Measurements from ENCODE around the gene GALNT18. TPM values are rescaled to one million over a fixed set of nuclear protein-coding genes. Genes with fewer than 3 reads are reported as not detected.

Gene GALNT18
- total and polyA plus RNA-seq, 4 donors, result 2.1 to 11.0 (median 3.8) TPM

DNA sequence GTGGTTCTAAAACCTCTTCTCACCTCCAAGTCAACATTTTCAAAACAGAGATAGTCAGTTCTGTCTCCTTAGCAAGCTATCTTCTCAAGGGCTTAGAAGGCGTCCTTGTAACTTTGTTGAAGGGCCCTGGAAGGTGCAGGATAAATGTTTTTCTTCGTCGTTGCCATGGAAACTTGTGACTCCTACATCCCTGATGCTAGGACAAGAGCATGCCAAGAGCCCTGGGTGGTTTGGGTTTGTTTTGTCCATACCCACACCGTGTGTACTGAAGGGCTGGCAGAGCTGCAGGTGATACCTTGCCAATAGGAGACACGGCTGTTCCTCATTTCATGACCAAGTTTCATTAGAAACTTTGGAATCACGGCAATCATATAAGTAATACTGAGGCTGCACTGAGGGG is 81.6 kb downstream of the GALNT18 start:
- no peak overlapping the region for H3K9ac ChIP-seq (ENCODE audit: low read depth in 1 of 2, low read length in 2 of 2)
- H3K9me3 ChIP-seq (ENCODE audit: control insufficient read depth in 4 of 4, low read length in 3 of 4), result no peaks in the 10 kb centered on the region
- DNase-seq (ENCODE audit: low spot score), result no peak
- H3K4me1 ChIP-seq (ENCODE audit: control insufficient read depth in 4 of 4, insufficient read depth in 4 of 4, low read length in 3 of 4), result peaks cover 0 to 5% (median 0%) of the 10 kb centered on the region in 4 donors
- H3K27ac ChIP-seq (ENCODE audit: low read depth in 1 of 2, low read length in 2 of 2), result no peak overlapping the region
- no peaks in the 10 kb centered on the region for H3K27me3 ChIP-seq (ENCODE audit: control insufficient read depth in 4 of 4, insufficient read depth in 4 of 4, low read length in 3 of 4)
- H3K4me3 ChIP-seq (ENCODE audit: low read depth in 1 of 3, low read length in 3 of 3), result no peak overlapping the region
- TF ChIP-seq JUND (IDR thresholded peaks at IDR 0.05) (no peak), HNF4G (IDR thresholded peaks at IDR 0.05) (no peak), GABPA (IDR thresholded peaks at IDR 0.05 in 1 of 2, conservative IDR thresholded peaks at IDR 0.05 in 1 of 2) (no peak), FOXA2 (IDR thresholded peaks at IDR 0.05) (no peak), RAD21 (IDR thresholded peaks at IDR 0.05) (no peak), FOXA1 (IDR thresholded peaks at IDR 0.05) (no peak), HNF4A (conservative IDR thresholded peaks at IDR 0.05) (no peak)
- TF ChIP-seq, protein P1, sequence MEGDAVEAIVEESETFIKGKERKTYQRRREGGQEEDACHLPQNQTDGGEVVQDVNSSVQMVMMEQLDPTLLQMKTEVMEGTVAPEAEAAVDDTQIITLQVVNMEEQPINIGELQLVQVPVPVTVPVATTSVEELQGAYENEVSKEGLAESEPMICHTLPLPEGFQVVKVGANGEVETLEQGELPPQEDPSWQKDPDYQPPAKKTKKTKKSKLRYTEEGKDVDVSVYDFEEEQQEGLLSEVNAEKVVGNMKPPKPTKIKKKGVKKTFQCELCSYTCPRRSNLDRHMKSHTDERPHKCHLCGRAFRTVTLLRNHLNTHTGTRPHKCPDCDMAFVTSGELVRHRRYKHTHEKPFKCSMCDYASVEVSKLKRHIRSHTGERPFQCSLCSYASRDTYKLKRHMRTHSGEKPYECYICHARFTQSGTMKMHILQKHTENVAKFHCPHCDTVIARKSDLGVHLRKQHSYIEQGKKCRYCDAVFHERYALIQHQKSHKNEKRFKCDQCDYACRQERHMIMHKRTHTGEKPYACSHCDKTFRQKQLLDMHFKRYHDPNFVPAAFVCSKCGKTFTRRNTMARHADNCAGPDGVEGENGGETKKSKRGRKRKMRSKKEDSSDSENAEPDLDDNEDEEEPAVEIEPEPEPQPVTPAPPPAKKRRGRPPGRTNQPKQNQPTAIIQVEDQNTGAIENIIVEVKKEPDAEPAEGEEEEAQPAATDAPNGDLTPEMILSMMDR (IDR thresholded peaks at IDR 0.05; ENCODE audit: low read depth, low read length, missing input control), result no peak
- TF ChIP-seq, protein P2, sequence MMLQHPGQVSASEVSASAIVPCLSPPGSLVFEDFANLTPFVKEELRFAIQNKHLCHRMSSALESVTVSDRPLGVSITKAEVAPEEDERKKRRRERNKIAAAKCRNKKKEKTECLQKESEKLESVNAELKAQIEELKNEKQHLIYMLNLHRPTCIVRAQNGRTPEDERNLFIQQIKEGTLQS (IDR thresholded peaks at IDR 0.05), result no peak
- TF ChIP-seq, protein P3, sequence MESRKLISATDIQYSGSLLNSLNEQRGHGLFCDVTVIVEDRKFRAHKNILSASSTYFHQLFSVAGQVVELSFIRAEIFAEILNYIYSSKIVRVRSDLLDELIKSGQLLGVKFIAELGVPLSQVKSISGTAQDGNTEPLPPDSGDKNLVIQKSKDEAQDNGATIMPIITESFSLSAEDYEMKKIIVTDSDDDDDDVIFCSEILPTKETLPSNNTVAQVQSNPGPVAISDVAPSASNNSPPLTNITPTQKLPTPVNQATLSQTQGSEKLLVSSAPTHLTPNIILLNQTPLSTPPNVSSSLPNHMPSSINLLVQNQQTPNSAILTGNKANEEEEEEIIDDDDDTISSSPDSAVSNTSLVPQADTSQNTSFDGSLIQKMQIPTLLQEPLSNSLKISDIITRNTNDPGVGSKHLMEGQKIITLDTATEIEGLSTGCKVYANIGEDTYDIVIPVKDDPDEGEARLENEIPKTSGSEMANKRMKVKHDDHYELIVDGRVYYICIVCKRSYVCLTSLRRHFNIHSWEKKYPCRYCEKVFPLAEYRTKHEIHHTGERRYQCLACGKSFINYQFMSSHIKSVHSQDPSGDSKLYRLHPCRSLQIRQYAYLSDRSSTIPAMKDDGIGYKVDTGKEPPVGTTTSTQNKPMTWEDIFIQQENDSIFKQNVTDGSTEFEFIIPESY (IDR thresholded peaks at IDR 0.05), result no peak
- 88% methylated on average over 6 of the region's 6 CpGs for WGBS
- no peaks in the 10 kb centered on the region for H3K36me3 ChIP-seq (ENCODE audit: control insufficient read depth in 4 of 4, insufficient read depth in 3 of 4, low read depth in 1 of 4, low read length in 3 of 4)

DNA sequence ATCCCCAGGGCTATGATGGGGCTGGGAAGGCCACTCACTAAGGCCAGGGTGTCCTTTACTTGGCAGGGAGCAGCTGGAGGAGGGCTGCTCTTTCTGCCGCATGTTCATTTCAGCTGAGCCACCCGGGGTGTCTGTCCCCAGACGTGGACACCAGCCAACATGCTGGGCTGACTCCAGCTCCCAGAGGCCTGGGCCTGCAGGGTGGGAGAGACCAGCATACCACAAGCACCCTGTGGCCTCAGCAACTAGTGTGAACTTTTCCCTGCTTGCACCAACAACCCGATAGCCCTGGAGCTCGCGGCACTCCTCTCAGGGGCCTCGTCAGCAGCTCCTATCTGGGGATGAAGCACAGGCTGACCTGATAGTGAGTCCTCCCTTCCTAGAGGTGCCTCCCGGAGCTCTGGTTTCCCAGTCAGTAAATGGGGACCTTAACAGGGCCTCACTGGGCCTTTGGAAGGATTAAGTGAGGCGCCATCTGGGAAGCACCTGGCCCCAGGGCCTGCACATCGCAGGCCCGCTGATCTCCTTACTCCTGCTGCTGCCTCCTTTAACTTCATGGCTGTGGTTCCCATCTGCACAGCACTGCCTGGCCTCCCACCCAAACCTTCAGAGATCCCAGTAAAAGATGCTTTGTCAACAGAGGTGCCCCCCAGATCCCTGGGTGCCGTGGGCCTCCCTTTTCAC is 83.4 kb downstream of the GALNT18 start:
- H3K4me3 ChIP-seq (ENCODE audit: low read depth in 1 of 3, low read length in 3 of 3), result no peak overlapping the region
- peak overlapping the region in 1 of 2 donors; percentile 9 for H3K27ac ChIP-seq (ENCODE audit: low read depth in 1 of 2, low read length in 2 of 2)
- no peaks in the 10 kb centered on the region for H3K9me3 ChIP-seq (ENCODE audit: control insufficient read depth in 4 of 4, low read length in 3 of 4)
- H3K36me3 ChIP-seq (ENCODE audit: control insufficient read depth in 4 of 4, insufficient read depth in 3 of 4, low read depth in 1 of 4, low read length in 3 of 4), result no peaks in the 10 kb centered on the region
- 80% methylated on average over 12 of the region's 12 CpGs for WGBS
- peak; percentile 47 for TF ChIP-seq NR2F2 (IDR thresholded peaks at IDR 0.05)
- no peak for TF ChIP-seq JUND (IDR thresholded peaks at IDR 0.05)
- TF ChIP-seq HNF4G (IDR thresholded peaks at IDR 0.05), result no peak
- TF ChIP-seq FOXA2 (IDR thresholded peaks at IDR 0.05), result no peak
- TF ChIP-seq FOXA1 (IDR thresholded peaks at IDR 0.05), result no peak
- TF ChIP-seq RXRA (IDR thresholded peaks at IDR 0.05), result no peak
- TF ChIP-seq EGR1 (IDR thresholded peaks at IDR 0.05; ENCODE audit: low read depth in 2 of 2), result no peak
- TF ChIP-seq SP1 (IDR thresholded peaks at IDR 0.05), result peak; percentile 10
- TF ChIP-seq, protein P2 (IDR thresholded peaks at IDR 0.05), result no peak
- no peak for TF ChIP-seq RAD21 (IDR thresholded peaks at IDR 0.05)
- DNase-seq (ENCODE audit: low spot score), result no peak
- no peak overlapping the region for H3K9ac ChIP-seq (ENCODE audit: low read depth in 1 of 2, low read length in 2 of 2)
- H3K27me3 ChIP-seq (ENCODE audit: control insufficient read depth in 4 of 4, insufficient read depth in 4 of 4, low read length in 3 of 4), result no peaks in the 10 kb centered on the region
- H3K4me1 ChIP-seq (ENCODE audit: control insufficient read depth in 4 of 4, insufficient read depth in 4 of 4, low read length in 3 of 4), result peaks cover 0 to 5% (median 0%) of the 10 kb centered on the region in 4 donors

Data from liver (tissue), 9 donors.